Lower leg skin (tissue), 3 donors: Measurements from ENCODE around the gene DDX10.

ENCODE experiments used
- POLR2A ChIP-seq, 2 donors: fragments of 450-650 bp; IDR thresholded peaks; one replicate each; pipeline ENCODE4 v1.6.1; 2016 to 2017; ENCODE audit warnings: antibody characterized with exemption in 2 of 2, mild to moderate bottlenecking in 1 of 2, moderate library complexity in 1 of 2
- TF ChIP-seq, protein P1 (sequence below), 3 donors: fragments of 450-650 bp; IDR thresholded peaks; one replicate each; pipeline ENCODE4 v1.5.1; 2016; ENCODE audit warnings: antibody characterized with exemption in 3 of 3, mild to moderate bottlenecking in 3 of 3, moderate library complexity in 2 of 3

DNA sequence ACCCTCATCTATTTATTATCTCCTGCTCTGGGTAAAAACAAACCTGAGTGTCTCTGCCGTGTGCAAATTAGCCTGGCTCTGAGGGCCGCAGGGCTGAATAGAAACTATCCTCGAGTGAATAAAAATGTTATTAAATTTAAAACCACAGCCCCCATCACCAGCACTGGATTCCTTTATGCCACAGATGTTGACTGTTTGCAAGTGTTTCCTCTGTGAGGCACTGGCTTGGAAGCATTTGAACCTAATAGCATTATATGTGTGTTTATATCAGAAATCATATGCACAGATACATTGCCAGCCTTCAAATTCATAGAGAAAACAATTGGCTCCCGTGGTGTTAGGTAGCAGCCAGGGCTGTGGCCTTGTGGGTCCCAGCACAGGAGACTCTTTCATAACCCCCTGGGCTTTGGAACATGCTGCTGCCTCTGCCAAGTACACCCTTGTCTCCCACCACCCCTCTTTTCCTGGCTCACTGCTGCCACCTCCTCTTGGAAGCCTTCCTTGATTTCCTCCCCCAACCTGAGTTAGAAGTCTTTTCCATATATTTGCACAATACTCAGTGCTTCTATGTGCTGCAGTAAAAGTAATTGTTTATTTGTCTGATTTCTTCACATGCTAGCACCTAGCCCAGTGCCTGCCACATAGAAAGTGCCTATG lies 294.4 kb downstream of the DDX10 start:
- TF ChIP-seq, protein P1, sequence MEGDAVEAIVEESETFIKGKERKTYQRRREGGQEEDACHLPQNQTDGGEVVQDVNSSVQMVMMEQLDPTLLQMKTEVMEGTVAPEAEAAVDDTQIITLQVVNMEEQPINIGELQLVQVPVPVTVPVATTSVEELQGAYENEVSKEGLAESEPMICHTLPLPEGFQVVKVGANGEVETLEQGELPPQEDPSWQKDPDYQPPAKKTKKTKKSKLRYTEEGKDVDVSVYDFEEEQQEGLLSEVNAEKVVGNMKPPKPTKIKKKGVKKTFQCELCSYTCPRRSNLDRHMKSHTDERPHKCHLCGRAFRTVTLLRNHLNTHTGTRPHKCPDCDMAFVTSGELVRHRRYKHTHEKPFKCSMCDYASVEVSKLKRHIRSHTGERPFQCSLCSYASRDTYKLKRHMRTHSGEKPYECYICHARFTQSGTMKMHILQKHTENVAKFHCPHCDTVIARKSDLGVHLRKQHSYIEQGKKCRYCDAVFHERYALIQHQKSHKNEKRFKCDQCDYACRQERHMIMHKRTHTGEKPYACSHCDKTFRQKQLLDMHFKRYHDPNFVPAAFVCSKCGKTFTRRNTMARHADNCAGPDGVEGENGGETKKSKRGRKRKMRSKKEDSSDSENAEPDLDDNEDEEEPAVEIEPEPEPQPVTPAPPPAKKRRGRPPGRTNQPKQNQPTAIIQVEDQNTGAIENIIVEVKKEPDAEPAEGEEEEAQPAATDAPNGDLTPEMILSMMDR (IDR thresholded peaks at IDR 0.05) = no peak
- no peak for TF ChIP-seq POLR2A (IDR thresholded peaks at IDR 0.05)
